Measurements from ENCODE around the gene CACNA2D2.

Gene CACNA2D2

DNA sequence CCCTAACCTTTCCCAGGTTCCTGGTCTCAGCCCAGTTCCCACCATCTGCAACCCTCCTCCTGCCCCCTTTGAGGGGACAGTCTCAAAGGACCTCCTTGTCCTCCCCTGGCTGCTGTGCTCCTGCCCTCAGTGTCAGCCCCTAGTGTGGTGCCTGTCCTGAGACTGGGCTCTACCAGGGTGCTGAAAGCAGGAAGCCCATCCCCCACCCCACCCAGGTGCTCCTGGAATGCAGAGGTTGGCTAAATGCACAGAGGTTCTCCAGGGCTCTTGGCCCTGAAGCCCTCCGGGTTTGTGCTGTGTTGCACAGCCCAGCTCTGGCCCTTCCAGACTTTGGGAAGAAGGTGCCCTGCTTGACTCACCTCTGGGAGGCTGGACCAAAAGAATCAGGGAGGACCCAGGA lies 42.3 kb upstream of the CACNA2D2 start:
- no peak overlapping the region for H3K4me3 ChIP-seq (replicated peaks in 1 of 2; ENCODE audit: low read depth in 2 of 2, low read length in 2 of 2)
- TF ChIP-seq, protein P1, sequence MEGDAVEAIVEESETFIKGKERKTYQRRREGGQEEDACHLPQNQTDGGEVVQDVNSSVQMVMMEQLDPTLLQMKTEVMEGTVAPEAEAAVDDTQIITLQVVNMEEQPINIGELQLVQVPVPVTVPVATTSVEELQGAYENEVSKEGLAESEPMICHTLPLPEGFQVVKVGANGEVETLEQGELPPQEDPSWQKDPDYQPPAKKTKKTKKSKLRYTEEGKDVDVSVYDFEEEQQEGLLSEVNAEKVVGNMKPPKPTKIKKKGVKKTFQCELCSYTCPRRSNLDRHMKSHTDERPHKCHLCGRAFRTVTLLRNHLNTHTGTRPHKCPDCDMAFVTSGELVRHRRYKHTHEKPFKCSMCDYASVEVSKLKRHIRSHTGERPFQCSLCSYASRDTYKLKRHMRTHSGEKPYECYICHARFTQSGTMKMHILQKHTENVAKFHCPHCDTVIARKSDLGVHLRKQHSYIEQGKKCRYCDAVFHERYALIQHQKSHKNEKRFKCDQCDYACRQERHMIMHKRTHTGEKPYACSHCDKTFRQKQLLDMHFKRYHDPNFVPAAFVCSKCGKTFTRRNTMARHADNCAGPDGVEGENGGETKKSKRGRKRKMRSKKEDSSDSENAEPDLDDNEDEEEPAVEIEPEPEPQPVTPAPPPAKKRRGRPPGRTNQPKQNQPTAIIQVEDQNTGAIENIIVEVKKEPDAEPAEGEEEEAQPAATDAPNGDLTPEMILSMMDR (IDR thresholded peaks at IDR 0.05; ENCODE audit: low read depth, low read length), result no peak
- DNase-seq (ENCODE audit: low read depth in 2 of 2), result no peak

DNA sequence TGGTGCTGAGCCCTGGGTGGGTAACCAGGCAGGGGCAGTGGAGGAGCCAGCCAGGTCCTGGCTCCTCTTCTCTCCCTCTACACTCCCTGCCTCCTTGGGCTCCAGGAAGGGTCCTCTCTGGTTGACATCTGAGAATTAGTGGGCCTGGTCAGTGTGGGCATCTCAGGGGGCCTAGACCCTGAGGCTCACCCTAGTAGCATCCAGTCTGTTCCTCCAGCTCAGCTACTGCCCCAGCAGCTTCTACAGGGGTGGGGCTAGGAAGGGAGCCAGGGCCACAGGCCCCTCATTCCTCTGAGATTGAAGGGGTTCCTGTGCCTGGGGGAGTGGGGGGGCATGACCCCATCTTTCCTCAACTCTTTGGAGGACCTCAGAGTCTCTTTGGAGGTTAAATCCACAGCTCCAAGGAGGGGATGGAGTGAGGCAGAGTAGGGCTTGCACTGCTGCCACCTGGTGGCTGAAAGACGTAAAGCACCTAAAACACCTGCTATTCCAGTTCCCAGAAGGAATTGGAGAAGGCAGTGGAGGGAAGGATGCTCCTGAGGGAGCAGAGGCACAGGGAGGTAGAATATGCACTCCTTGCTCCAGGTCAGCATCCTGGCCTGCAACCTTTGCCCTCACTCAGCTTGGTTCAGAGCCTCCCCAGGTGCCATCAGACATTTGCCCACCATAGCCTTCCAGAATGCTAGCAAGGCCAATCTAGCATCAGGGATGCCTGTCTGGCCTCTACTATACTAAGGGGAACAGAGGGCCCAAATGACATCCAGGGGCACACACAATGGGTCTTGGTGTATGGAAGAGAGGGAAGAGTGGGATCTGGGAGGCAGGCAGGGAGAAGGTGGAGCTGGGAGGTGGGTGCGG lies 39.0 kb upstream of the CACNA2D2 start:
- DNase-seq (ENCODE audit: low read depth in 2 of 2), result peak; percentile 66 to 69

DNA sequence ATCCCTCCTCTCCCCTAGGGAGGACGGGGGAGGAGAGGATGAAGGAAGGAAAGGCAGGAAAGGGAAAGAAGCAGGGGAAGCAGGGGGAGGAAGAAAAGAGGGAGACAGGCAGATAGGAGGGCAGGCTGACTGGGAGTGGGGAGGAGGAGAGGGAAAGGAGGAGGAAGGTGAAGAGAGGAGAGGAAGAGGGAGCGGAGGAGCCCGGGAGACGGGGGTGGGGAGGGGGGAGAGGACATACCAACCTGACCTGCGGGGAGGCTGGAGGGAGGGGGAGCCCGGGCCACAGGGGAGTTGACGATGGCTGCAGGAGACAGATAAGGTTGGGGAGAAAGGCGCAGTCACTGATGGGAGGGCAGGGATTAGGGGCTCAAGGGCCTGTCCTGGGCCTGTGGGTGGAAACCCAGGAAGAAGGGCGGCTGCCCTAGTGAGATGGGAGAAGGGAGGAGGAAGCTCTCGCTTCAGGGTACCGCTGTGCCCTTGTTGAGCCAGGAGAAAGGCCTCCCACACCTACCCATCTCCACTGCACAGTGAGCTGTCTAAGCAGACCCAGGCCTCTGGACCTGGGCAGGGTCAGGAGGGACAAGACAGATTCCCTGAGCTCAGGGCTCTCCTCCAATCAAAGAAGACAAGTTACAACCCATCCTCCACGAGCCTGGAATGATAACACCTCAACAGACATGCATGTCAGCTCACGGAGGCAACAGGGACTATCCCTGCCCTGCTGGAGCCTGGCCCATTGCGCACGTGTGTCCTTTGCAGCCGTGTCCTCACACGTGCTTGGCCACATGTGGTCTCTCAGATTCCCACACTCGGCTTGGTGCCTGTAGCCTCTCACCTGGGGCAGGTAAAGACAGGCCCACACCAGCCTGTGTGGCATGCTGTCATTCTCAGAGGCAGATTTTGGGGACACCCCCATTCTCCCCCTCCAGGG lies 36.2 kb upstream of the CACNA2D2 start:
- no peak for DNase-seq (ENCODE audit: low read depth in 2 of 2)
- no peak overlapping the region for H3K4me3 ChIP-seq (replicated peaks in 1 of 2; ENCODE audit: low read depth in 2 of 2, low read length in 2 of 2)
- TF ChIP-seq, protein P1 (IDR thresholded peaks at IDR 0.05; ENCODE audit: low read depth, low read length), result no peak

More for the DNA sequence above, 39.0 kb upstream of the CACNA2D2 start:
- TF ChIP-seq, protein P1 (IDR thresholded peaks at IDR 0.05; ENCODE audit: low read depth, low read length), result peak; percentile 93
- no peak overlapping the region for H3K4me3 ChIP-seq (replicated peaks in 1 of 2; ENCODE audit: low read depth in 2 of 2, low read length in 2 of 2)

DNA sequence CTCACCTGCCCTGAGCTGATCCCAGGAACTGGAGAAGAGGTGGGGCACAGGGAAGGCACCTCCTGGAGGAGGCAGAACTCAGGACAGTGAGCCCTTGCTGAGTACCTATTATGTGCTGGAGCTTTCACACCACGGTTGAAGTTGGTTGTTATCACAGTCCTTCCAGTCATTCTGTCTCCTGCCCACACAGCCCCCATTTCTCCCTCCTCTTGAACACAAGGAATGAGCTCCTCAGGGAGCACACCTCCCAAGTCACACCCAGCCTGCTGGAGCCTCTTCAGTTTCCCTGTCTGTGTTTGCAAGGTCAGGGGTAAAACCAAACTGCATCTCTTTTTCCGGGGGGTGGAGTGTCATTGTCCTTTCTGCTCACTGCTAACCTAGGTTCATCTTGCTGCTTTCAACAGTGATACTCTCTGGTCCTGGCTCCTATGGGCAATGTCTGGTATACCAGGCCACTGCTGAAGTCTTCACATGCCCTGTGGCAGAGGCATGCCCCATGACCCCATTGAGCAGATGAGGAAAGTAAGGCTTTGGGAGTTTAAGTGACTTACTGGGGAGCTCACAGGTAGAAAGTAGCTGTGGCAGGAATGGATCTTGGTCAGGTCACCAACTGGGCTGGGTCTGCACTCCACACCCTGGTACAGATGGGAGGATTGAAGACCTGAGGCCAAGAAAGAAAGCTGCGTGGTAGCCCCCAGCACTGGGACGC lies 34.1 kb upstream of the CACNA2D2 start:
- DNase-seq (ENCODE audit: low read depth in 2 of 2), result no peak
- TF ChIP-seq, protein P1 (IDR thresholded peaks at IDR 0.05; ENCODE audit: low read depth, low read length), result no peak
- H3K4me3 ChIP-seq (replicated peaks in 1 of 2; ENCODE audit: low read depth in 2 of 2, low read length in 2 of 2), result no peak overlapping the region

DNA sequence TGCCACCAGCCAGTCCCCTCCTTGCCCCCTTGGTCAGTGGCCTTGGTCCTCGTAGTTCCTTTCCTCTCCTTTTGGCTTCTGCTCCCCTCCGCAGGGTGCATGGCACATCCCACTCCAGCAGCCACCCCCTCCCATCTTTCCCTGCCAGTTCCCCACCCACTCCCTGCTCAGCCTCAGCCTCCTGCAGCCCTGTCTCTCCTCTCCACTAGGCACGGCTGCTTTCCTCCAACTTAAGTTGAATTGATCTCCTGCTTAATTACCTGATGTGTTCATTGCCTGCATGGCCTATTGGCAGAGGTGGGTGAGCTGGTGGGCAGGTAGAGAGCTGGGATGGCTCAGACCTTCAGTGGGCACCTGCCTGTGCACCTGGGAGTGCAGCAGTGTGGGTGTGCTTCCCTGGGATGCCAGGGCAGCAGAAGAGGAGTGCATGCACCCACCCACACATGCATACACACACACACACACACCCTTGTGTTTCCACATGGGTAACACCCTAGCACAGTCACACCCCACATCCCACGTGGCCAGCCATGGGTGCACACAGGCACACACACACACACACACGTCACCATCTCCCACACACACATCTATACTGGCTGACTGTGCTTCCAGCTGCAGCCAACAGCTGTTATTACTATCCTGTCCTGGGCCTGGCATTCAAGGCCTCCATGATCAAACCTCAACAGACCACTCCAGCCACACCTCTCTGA lies 33.2 kb upstream of the CACNA2D2 start:
- TF ChIP-seq, protein P1 (IDR thresholded peaks at IDR 0.05; ENCODE audit: low read depth, low read length), result no peak
- no peak for DNase-seq (ENCODE audit: low read depth in 2 of 2)
- H3K4me3 ChIP-seq (replicated peaks in 1 of 2; ENCODE audit: low read depth in 2 of 2, low read length in 2 of 2), result no peak overlapping the region

Data from cardiac fibroblast (primary cell).